GM18867 (cell line): ENCODE data around the gene PAFAH1B1.
"Not testable (repeated sequence)": the region's sequence is repeated elsewhere in the genome, so short reads cannot be mapped to it uniquely, and the experiment has no call there.

ENCODE experiments used
- ATAC-seq: cut with Tn5 transposase; IDR thresholded peaks from one replicate; pipeline ENCODE4 v1.9.1; 2021; ENCODE audit warnings: mild to moderate bottlenecking, moderate library complexity; ENCODE audit not compliant: unreplicated experiment

PAFAH1B1 gene

DNA sequence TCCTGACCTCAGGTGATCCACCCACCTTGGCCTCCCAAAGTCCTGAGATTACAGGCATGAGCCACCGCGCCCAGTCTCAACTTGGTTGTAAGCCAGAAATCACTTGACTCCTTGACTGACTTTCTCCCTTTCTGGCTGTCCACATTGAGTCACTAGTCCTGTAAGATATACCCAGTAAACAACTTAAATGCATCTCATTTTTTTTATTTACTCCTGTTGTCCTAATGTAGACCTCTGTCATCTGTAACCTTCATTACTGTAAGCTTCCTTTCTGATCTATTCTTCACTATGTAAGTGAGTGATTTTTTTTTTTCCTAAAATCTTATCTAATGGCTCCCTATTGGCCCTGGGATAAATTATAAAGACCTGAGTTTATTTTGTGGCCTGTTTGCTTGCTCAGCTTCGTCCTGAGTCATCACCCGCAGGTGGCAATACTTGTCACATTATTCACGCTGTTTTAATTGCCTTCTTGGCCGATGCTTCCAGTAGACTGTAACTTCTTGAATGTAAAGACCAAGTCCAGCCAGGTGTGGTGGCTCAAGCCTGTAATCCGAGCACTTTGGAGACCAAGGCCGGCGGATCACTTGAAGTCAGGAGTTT is 41.0 kb downstream of the PAFAH1B1 start:
- ATAC-seq = no peak

DNA sequence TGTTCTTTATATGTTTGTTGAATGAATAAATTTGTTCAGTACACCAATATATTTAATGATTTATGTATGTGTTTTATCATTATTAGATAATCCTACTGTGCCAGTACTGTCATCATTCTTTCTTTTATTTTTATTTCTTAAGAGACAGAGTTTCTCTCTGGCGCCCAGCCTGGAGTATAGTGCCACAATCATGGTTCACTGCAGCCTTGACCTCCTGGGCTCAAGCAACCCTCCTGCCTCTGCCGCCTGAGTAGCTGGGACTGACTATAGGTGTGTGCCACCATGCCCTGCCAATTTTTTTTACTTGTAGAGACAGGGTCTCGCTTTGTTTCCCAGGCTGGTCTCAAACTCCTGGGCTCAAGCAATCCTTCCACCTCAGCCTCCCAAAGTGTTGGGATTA is 41.8 kb downstream of the PAFAH1B1 start:
- ATAC-seq = no peak

DNA sequence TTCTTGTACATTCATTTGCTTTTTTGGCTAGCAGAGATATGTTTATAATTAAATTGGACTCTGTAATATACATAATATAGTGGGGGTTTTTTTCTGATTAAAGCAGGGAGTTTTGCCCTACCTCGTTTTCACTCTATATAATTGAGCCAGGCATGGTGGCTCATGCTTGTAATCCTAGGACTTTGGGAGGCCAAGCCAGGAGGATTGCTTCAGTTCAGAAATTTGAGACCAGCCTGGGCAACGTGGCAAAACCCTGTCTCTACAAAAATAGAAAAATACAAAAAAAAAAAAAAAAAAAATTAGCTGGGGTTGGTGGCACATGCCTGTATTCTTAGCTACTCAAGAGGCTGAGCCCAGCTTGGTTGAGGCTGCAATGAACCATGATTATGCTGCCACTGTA is 42.2 kb downstream of the PAFAH1B1 start:
- no peak for ATAC-seq

DNA sequence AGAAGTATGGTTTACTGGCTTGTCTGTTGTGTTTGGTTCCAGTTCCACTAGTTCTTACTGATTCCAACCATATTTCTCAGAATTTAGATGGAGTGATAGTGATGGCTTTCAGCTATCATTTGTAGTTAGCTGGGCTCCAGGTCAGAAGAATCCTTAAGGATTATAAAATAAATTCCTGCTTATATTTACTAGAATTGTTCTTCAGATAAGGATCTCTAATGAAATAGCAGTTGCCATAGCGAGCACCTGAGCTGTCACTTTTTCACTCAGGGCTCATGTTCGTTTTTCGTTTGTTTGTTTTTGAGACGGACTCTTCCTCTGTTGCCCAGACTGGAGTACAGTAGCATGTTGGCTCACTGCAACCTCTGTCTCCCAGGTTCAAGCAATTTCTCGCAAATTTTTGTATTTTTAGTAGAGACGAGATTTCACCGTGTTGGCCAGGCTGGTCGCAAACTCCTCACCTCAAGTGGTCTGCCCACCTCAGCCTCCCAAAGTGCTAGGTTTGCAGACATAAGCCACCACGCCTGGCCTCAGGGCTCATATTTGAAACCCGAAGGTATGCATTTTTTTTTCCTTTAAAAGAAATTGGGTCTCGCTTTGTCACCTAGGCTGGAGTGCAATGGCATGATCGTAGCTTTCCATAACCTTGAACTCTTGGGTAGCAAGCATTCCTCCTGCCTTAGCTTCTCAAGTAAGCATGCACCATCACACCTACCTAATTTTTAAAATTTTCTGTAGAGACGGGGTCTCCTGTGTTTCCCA is 42.9 kb downstream of the PAFAH1B1 start:
- no peak for ATAC-seq

DNA sequence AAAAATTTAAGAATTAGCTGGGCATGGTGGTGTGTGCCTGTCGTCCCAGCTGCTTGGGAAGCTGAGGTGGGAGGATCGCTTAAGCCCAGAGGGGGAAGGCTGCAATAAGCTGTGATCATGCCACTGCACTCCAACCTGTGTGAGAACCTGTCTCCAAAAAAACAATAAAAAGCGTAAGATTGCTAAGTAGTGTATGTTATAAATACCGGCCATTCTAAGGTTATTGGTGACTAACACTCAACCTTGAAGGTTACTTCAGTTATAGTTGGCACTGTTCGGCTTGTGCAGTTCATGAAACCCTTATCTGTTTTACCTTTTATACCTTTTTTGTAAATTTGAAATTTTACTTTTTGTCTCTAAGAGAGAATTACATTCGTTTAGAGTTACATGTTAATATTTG is 44.0 kb downstream of the PAFAH1B1 start:
- no peak for ATAC-seq

DNA sequence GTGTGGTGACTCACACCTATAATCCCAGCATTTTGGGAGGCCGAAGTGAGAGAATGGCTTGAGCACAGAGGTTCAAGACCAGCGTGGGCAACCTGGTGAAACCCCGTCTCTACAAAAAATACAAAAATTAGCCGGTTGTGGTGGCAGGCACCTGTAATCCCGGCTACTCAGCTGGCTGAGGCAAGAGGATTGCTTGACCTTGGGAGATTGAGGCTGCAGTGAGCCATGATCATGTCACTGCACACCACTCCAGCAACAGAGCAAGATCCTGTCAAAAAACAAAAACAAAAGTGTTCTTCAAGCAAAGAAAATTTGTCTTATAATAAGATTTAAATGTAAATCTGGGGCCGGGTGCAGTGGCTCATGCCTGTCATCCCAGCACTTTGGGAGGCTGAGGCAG is 51.5 kb downstream of the PAFAH1B1 start:
- ATAC-seq = no peak

DNA sequence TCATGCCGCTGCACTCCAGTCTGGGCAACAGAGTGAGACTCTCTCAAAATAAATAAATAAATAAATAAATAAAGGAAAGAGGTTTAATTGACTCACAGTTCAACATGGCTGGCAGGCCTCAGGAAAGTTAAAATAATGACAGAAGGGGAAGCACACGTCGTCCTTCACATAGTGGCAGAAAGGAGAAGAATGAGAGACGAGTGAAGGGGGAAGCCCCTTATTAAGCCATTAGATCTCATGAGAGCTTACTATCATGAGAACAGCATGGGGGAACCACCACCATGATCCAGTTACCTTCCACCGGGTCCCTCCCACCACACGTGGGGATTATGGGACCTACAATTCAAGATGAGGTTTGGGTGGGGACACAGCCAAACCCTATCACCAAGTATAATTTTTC is 54.5 kb downstream of the PAFAH1B1 start:
- ATAC-seq = no peak

DNA sequence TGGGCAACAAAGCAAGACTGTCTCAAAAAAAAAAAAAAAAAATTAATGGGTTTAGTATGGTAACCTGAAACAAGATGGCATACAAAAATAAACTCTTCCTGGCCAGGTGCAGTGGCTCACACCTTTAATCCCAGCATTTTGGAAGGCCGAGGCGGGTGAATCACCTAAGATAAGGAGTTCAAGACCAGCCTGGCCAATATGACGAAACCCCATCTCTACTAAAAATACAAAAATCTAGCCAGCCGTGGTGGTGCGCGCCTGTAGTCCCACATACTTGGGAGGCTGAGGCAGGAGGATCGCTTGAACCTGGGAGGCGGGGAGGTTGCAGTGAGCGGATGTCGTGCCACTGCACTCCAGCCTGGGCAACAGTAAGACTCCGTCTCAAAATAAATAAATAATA is 55.7 kb downstream of the PAFAH1B1 start:
- ATAC-seq = no peak

DNA sequence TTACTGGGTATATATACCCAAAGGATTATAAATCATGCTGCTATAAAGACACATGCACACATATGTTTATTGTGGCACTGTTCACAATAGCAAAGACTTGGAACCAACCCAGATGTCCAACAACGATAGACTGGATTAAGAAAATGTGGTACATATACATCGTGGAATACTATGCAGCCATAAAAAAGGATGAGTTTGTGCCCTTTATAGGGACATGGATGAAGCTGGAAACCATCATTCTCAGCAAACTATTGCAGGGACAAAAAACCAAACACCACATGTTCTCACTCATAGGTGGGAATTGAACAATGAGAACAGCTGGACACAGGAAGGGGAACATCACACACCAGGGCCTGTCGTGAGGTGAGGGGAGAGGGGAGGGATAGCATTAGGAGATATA is 59.5 kb downstream of the PAFAH1B1 start:
- ATAC-seq = not testable (repeated sequence)

DNA sequence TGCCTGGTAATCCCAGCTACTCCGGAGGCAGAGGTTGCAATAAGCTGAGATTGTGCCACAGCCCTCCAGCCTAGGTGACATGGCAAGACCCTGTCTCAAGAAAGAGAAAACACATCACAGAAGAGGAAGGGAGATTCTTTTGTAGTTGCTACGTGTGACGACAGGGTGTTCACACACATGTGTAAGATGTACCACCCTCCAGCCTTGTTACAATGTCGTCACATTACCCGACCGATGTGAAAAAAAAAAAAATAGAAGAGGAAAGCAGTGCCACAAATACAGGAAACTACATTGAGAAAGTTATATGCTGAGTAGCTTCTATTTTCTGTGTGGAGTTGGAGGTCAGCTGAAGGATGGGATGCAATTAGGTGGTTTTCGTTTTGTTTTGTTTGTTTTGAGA is 62.1 kb downstream of the PAFAH1B1 start:
- no peak for ATAC-seq

DNA sequence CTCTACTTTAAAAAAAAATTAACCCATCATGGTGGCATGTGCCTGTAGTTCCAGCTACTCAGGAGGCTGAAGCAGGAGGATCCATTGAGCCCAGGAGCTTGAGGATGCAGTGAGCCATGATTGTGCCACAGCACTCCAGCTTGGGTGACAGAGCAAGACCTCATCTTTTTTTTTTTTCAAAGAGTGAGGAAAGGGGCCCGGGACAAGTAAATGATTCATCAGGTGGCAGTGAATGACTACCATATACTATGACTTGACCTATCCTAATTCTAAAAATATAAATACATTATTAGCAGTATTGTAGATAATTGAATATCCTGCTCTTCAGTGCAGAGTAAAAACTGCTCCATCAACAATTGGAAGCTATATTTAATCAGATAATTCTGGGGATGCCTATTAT is 62.8 kb downstream of the PAFAH1B1 start:
- ATAC-seq = no peak

DNA sequence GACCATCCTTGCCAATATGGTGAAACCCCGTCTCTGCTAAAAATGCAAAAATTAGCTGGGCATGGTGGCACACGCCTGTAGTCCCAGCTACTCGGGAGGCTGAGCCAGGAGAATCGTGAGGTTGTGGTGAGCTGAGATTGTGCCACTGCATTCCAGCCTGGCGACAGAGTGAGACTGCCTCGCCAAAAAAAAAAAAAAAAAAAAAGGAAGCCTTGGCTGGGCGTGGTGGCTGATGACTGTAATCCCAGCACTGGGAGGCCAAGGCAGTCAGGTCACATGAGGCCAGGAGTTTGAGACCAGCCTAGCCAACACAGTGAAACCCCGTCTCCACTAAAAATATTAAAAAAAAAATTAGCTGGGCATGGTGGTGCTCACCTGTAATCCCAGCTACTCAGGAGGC is 65.9 kb downstream of the PAFAH1B1 start:
- not testable (repeated sequence) for ATAC-seq

DNA sequence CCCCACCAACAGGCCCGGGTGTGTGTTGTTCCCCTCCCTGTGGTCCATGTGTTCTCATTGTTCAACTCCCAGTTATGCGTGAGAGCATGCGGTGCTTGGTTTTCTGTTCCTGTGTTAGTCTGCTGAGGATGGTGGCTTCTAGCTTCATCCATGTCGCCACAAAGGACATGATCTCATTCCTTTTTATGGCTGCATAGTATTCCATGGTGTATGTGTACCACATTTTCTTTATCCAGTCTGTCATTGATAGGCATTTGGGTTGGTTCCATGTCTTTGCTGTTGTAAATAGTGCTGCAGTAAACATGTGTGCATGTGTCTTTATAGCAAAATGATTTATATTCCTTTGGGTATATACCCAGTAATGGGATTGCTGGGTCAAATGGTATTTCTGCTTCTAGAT is 67.0 kb downstream of the PAFAH1B1 start:
- not testable (repeated sequence) for ATAC-seq

DNA sequence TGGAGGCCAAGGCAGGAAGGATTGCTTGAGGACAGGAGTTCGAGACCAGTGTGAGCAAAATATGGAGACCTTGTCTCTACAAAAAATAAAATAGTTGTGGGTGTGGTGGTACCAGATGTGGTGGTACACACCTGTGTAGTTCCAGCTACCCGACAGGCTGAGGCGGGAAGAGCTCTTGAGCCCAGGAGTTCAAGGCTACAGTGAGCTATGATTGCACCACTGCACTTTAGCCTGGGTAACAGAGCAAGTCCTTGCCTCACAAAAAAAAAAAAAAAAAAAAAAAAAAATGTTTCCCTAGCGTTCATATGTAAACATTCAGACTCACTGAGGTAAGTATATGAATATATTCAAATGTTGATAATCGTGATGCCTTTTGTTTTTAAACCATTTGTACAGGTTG is 78.6 kb downstream of the PAFAH1B1 start:
- no peak for ATAC-seq

DNA sequence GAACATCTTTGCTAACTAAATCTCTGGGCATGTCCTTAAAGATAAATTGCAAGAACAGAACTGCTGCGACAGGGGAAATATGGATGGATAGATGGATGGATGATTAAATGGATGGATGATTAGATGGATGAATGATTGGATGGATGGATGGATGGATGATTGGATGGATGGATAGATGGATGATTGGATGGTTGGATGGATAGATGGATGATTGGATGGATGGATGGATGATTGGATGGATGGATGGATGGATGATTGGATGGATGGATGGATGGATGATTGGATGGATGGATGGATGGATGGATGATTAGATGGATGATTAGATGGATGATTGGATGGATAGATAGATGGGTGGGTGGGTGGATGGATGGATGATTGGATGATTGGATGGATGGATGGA is 85.8 kb downstream of the PAFAH1B1 start:
- not testable (repeated sequence) for ATAC-seq

DNA sequence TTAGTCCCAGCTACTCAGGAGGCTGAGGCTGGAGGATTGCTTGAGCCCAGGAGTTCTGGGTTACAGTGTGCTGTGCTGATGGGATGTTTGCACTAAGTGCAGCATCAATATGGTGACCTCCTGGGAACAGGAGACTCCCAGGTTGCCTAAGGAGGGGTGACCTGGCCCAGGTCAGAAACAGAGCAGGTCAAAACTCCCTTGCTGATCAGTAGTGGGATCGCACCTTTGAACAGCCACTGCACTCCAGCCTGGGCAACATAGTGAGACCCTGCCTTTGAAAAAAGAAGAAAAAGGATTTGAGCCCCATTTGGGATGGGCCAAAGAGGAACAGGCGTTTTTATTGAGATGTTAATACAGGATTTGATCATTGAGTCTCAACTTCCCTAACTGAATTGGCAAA is 87.5 kb downstream of the PAFAH1B1 start:
- ATAC-seq = no peak

DNA sequence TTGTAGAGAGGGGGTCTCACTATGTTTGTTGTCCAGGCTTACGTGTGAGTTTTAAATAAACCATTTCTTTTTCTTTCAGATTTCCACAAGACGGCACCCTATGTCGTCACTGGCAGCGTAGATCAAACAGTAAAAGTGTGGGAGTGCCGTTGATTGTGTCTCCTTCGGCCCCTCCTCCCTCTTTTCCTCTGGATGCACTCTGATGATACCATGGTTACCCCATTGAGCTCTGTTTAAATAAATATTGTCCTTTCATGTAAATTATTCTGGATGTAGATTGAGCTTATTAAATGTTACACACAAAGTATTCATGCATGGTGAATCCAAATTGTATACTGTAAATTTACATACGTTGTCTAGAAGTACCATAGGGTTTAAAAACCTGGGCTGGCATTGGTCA is 88.2 kb downstream of the PAFAH1B1 start:
- ATAC-seq = no peak

DNA sequence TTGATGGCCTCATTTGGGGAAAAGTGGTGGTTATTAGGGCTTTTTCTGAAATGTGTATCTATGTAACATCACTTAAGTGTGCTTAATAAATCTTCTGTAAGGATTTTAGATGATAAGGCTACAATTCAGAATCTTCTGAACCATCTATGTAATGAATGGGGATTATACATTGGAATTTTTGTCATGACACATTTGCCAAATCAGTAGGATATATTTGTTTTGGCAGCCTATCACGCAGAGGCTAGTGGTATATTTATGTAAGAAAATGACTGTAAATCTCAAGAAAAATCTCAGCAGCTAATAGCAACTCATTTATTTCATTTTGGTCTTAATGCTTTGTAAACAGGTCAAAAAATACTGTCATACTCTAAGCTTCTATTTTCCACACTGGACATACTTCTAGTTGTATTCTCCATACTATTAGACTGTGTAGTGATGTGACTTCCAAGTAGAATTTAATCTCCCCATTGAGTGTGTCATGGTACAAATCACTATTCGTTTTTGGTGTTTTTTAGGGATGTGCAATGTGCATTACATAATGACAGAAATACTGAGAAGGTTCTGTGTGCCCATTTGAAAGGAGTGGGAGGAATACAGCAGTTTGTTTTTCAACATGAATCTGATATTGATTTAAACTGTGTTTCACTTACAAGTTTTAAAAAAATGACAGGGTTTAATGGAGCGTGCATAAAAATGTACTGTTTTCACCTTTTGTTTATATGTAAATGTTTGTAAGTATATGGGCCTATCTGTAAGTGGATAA is 88.9 kb downstream of the PAFAH1B1 start:
- no peak for ATAC-seq

DNA sequence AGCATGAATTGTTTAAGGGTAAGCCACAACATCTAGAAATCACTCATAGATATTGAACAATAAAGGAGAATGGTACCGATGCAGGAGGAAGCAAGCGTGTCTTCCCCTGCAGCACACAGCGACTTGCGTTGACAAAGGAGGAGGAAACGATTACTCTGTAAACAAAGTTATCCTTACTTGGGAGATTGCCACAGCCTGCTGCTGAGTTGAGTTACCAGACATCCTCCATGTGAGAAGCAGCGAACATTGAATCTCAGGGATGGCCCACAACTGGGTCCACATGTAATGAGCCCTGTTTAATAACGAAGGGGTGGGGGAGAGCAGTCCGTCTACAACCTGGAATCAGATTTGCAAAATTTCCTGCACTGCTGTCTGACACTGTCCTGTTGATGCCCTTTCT is 90.5 kb downstream of the PAFAH1B1 start:
- no peak for ATAC-seq

DNA sequence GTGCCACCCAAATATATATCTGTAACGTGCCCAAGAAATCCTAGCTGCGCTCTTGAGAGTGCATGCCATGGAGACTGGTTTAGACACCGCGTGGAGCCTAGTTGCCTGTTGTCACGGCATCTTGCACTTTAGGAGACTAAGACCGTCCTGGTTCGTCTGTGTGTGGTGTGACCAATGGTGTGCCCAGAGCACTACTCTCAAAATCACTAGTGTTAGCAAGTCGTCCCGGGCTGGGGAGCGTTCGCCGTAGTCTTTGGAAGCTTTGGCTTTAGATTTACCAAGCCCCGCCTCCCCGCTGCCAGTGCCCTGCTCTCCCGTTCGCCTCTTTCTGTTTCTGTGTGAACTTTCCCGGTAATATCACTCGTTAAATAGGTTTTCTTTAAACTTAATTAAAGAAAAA is 91.1 kb downstream of the PAFAH1B1 start:
- ATAC-seq = no peak

DNA sequence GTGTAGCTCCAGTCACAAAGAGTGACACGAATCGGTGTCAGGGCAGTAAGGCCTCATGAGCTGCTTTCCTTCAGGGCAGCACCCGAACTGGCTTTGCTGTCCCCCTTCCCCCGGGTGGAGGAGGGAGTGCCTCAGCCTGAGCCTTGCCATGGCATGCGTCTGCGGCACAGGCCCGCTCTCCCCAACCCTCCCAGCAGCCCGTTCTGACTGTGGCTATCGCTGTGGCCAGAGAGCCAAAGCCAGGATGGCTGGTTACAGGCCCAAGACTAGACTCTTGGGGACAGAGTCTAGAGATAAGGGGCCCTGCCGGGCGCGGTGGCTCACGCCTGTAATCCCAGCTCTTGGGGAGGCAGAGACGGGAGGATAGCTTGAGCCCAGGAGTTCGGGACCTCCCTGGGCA is 92.2 kb downstream of the PAFAH1B1 start:
- no peak for ATAC-seq

DNA sequence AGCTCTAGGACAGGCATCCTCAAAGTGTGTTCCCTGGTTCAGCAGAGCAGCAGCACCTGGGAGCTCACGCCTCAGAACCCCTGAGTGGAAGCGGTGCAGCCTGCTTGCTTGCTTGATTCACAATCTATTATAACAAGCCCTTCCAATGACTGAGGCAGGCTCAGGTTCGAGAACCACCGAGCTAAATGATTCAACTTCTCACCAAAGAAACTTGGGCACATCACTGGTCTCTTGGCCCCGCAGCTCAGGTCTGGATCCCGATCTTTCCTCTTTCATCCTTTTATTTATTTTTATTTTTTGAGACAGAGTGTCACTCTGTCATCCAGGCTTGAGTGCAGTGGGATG is 93.6 kb downstream of the PAFAH1B1 start:
- ATAC-seq = no peak
